ENCODE data around the gene CRHR1. TPM values are rescaled to one million over a fixed set of nuclear protein-coding genes. Genes with fewer than 3 reads are reported as not detected.

CRHR1 gene
- total RNA-seq, 1 donor from 2014 or later = 6.6 TPM

DNA sequence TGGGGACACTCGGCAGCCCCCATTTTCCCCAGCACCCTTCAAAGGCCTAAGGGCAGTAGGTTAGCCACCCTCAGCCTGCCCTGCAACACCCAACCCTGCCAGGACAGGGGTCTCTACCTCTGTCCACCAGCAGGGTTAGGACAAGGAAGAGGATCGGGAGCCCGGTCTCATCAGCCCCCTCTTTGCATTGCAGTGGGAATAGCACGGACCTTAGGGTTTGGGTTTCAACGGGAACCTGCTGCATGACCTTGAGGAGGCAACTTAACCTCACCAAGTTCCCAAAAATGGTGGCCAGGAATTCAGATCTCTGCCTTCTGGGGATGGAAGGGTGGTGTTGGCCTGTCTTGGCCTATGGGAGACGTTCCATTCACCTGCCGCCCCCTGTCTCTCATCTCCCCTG lies 40.4 kb downstream of the CRHR1 start:
- DNase-seq = no peak

DNA sequence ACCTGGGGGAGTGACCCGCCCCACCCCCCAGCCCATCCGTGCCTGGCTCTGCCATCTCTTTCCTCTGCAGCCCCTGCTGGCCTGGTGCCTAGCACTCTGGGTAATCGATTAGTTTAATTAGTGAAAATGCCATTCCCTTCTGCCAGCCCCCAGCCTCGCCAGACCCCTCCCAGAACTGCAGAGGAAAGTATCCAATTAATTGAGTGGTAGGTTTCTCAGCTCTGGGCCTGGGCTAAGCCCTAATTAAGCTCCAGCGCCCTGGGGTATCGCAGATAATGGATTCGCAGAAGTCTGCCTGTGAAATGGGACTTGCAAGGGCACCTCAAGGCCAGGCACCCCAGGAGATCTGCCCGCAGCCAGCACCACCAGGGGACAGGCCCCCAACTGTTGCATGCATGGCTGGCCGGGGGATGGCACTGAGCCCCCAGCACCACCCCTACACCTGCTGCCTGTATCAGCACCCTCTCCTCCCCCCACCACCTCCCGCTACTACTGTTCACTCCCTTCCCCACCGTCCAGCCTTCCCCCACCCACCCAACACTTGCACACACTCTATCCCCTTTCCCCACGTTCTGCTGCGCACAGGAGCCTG lies 40.9 kb downstream of the CRHR1 start:
- DNase-seq = no peak

DNA sequence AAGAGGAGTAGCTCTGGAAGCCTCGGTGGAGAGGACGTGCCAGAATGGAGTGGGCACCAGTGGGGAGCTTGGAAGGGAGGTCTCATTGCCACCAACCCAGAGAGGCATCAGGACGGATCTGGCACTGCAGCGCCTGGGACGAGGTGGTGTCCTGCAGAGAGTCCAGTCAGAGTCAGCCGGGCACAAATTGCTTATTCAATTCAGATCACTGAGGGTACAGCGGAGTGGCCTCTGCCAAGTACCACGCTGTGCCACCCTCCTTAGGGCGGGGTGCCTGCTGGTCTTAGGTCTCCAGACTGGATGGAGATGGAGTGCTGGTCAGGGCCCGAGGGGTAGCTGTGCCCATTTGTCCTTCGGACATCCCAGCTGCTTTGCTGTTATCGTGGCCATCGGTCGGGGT lies 41.7 kb downstream of the CRHR1 start:
- peak; percentile 34 for DNase-seq

- no peak for DNase-seq
Observed at GRCh38 chr17:45826919-45827588, 42.9 kb downstream of the CRHR1 start.

DNA sequence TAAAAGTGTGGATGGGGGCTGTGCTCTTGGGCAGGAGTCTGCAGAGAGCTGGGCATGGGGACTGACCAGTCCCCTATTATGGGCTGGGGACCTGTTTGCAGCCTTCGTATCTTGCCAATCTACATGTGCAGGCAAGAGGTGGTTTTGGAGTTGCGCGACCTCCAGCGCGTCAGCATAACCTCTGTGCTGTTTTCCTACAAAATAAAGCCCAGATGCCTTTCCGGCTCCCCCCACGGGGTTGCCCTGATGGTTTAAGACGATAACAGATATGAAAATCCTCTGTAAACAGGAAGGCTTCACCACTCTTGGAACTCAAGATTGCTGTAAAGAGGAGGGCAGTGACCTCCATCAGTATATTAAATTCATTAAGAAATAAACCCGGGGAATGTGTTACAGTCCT lies 44.1 kb downstream of the CRHR1 start:
- DNase-seq = no peak

- no peak for DNase-seq
Observed at GRCh38 chr17:45828582-45829133, 44.5 kb downstream of the CRHR1 start.

DNA sequence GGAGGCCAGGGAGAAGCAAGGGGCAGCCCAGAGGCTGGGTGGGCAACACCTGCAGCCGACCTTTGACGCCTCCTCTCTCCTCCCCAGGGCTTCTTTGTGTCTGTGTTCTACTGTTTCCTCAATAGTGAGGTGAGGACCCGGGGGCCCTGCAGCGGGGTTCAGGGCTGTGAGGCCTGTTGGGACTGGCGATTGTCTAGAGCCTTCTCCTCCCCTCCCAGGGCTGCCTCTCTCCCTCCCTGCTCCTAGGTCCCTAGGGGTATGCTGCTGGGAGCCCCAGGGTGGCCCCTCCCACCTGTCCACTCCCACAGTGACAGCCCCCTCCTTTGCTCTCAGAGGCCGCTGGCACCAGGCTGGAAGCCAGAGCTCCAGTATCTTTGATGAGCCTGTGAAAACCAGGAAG lies 49.8 kb downstream of the CRHR1 start:
- no peak for DNase-seq

DNA sequence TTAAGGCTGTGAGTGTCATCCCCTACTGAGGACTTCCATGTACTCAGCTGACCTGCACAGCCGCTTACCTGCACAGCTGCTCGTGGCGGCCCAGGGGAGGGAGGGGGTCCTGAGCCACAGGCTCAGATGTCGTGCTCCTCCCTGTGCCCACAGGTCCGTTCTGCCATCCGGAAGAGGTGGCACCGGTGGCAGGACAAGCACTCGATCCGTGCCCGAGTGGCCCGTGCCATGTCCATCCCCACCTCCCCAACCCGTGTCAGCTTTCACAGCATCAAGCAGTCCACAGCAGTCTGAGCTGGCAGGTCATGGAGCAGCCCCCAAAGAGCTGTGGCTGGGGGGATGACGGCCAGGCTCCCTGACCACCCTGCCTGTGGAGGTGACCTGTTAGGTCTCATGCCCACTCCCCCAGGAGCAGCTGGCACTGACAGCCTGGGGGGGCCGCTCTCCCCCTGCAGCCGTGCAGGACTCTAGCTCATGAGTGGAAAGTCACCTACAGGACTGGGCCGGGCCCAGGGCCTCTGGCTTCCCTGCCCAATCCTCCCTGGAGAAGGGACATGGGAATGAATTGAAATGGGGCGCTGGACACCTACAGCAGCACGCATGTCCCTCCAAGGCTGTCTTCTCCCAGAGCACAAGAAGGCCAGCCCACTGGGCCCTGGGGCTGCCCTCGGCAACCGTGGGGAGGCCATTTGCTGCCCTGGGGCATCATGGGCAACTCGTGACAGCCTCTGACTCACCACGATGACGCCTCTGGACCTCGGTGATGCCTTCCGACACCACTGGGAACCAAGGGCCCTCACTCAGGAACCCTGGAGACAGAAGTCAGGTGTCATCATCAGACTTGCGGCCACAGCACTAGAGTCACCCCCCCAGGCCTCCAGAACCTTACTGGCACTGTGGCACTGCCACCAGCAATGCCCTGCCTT lies 50.6 kb downstream of the CRHR1 start:
- no peak for DNase-seq

- no peak for DNase-seq
Observed at GRCh38 chr17:45835481-45835880, 51.4 kb downstream of the CRHR1 start.

DNA sequence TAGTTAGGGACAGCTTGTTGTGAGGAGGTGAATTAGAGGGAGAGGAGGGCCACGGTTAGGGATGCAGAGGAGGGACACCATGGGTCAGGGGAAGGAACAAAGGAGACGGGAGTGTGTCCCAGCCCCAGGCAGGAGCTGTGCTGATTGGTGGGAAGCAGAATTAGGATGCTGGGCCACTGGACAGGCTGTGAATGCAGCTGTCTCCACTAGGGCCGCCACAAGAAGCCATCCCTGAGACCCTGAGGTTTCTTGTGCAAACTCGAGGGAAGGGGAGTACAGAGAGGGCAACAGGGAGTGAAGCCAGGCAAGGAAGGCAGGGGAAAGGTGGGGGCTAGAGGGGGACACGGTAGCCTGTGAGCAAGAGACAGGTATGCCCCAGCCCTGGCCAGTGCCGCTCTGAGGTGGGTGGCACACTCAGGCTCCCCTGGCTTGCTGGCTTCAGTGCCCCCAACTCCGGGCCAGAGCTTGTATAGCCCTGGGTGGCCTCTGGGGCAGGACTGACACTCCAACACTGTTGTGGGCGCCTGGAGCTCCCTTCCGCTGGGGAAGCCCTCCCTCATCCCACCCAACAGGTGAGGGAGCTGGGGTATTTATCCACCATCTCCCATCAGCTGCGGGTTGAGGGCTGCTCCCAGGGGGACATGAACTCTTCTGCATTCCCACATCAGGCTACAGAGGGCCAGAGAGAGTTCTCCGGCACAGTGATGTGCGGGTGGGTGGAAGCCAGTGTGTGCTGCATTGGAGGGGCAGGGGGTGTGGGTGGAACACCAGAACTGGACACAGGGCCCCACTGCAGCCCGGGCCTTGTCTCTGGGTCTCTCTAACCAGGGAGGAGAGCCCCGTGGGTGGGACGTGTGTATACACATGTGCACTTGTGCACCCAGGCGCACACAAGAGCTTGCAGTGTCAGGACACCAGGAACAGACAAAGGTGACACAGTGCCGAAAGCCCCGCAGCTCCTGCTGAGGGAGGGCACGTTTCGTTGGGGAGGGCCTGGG lies 52.2 kb downstream of the CRHR1 start:
- DNase-seq = no peak

- no peak for DNase-seq
Observed at GRCh38 chr17:45837187-45837586, 53.1 kb downstream of the CRHR1 start.

DNA sequence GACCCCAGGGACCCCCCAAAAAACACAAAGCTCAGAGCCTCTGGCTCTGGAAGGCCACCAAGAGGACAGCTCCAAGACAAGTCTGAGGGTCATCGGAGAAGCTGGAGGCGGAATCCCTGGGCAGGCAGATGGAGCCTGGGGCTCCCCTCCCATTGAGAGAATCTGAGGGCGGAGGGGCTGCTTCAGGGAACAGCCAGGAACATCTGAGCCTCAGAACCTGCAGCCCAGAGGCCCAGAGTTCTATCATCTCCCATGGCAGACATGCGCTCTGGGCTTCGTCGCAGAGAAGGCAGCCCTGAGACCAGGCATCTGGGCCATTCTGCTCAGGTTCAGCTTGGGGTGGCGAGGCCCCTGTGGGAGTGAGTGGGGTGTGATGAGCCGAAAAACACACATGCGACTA lies 53.5 kb downstream of the CRHR1 start:
- DNase-seq = no peak

GRCh38 chr17:45838751-45839295 lies 54.7 kb downstream of the CRHR1 start:
- DNase-seq = no peak

DNA sequence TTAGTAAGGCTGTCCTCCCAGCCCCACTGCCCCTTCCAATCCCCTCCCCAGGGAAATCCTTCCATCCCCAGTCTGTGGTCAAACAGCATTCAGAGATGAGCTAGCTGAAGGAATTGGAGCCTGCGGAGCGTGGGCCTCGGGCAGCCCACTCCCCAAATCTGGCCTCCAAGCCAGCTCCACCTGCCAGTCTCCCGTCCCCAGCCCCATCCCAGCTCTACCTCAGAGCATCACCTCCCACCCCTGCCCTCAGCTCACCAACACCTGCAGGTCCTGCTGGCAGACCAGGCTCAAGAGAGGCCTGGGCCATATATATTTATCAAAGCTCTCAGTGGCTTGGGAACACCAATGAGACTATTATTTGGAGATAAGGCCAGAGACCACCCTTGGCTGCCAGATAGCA lies 55.3 kb downstream of the CRHR1 start:
- DNase-seq = no peak

GRCh38 chr17:45841186-45841585 lies 57.1 kb downstream of the CRHR1 start:
- no peak for DNase-seq

GRCh38 chr17:45841883-45842525 lies 57.9 kb downstream of the CRHR1 start:
- no peak for DNase-seq

- no peak for DNase-seq
Observed at GRCh38 chr17:45843722-45844121, 59.6 kb downstream of the CRHR1 start.

GRCh38 chr17:45844695-45845375 lies 60.7 kb downstream of the CRHR1 start, which contains the start of gene SPPL2C:
Gene SPPL2C, plus strand, starts transcription at chr17:45844881. Its CDS starts 26 bp downstream, at chr17:45844907.
- no peak for DNase-seq

GRCh38 chr17:45845376-45846185 lies 61.5 kb downstream of the CRHR1 start:
- DNase-seq = no peak
